Peyer's patch (tissue), 4 donors: ENCODE measurements around the gene VAV2. TPM values are rescaled to one million over a fixed set of nuclear protein-coding genes. Genes with fewer than 3 reads are reported as not detected.

ENCODE experiments used
- DNase-seq, 3 donors: peaks; one replicate each; pipeline ENCODE4 v3.0.0-alpha.2; 2017 to 2019
- H3K27ac ChIP-seq, 4 donors: fragments of 200-600 bp; sonication (generic); one replicate each; pipeline ENCODE4 v1.5.1; 2016 to 2019
- H3K27me3 ChIP-seq, 2 donors: fragments of 200-600 bp; sonication (generic); one replicate each; pipeline ENCODE4 v1.5.1; 2019
- H3K36me3 ChIP-seq, 3 donors: fragments of 200-600 bp; sonication (generic); one replicate each; pipeline ENCODE4 v1.5.1; 2016 to 2019
- H3K4me1 ChIP-seq, 4 donors: fragments of 200-600 bp; sonication (generic); one replicate each; pipeline ENCODE4 v1.5.1; 2016 to 2019
- H3K4me3 ChIP-seq, 4 donors: fragments of 200-600 bp; sonication (generic); 1 replicate in 3 of 4; 2 replicates in 1 of 4; pipeline ENCODE4 v1.5.1; 2016 to 2019; ENCODE audit warnings: mild to moderate bottlenecking in 1 of 4
- H3K9me3 ChIP-seq, 4 donors: fragments of 200-600 bp; sonication (generic); one replicate each; pipeline ENCODE4 v1.5.1; 2016 to 2019; ENCODE audit warnings: mild to moderate bottlenecking in 1 of 4
- CTCF ChIP-seq, 6 experiments: fragments of 450-650 bp in 4 of 6; fragments of 200-600 bp in 2 of 6; sonication (generic) in 1 of 6; IDR thresholded peaks; one replicate each; pipeline ENCODE4 v1.5.1; 2017 to 2019; ENCODE audit warnings: antibody characterized with exemption in 6 of 6, mild to moderate bottlenecking in 3 of 6, moderate library complexity in 1 of 6
- POLR2A ChIP-seq, 2 donors: fragments of 450-650 bp; IDR thresholded peaks; one replicate each; pipeline ENCODE4 v1.5.1; 2017; ENCODE audit warnings: antibody characterized with exemption in 2 of 2, mild to moderate bottlenecking in 2 of 2, moderate library complexity in 2 of 2
- total RNA-seq, 4 donors: library from RNA; depleted of rRNA; stranded (reverse); fragments of >200 nt; gene quantifications; one replicate each; pipeline ENCODE4 v1.1.0, GENCODE V29; 2016

Gene VAV2
- total RNA-seq, 4 donors from 2014 or later, result 47.9 to 61.8 (median 58.9) TPM

- TF ChIP-seq CTCF (IDR thresholded peaks at IDR 0.05), result no peak
- no peak for TF ChIP-seq POLR2A (IDR thresholded peaks at IDR 0.05)
- Histone ChIP-seq H3K27ac (no peak overlapping the region), H3K36me3 (no peaks in the 10 kb centered on the region), H3K9me3 (no peaks in the 10 kb centered on the region), H3K4me3 (no peak overlapping the region), H3K4me1 (no peaks in the 10 kb centered on the region), H3K27me3 (no peaks in the 10 kb centered on the region)
- no peak for DNase-seq
These were observed 118.6 kb downstream of the VAV2 start for GRCh38 chr9:133873461-133873891.

DNA sequence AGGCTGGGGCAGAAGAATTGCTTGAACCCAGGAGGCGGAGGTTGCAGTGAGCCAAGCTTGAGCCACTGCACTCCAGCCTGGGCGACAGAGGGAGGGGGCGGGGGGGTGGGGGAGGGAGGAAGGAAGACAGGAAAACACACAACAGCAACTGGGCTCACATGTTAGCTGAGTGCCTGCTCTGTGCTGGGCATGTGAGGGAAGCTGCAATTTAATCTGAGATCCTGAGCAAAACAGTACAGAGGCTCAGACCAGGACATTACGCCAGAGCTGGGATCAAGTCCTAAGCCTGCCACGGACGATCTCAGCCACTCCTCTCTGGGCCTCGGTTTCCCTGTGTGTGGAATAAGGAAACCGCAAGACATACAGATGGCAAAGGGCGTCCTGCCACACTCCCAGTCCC is 119.1 kb downstream of the VAV2 start:
- H3K4me1 ChIP-seq, result no peaks in the 10 kb centered on the region
- H3K36me3 ChIP-seq, result no peaks in the 10 kb centered on the region
- H3K27me3 ChIP-seq, result no peaks in the 10 kb centered on the region
- no peak for DNase-seq
- H3K27ac ChIP-seq, result no peak overlapping the region
- no peaks in the 10 kb centered on the region for H3K9me3 ChIP-seq
- TF ChIP-seq POLR2A (IDR thresholded peaks at IDR 0.05) (no peak), CTCF (IDR thresholded peaks at IDR 0.05) (no peak)
- H3K4me3 ChIP-seq, result no peak overlapping the region

DNA sequence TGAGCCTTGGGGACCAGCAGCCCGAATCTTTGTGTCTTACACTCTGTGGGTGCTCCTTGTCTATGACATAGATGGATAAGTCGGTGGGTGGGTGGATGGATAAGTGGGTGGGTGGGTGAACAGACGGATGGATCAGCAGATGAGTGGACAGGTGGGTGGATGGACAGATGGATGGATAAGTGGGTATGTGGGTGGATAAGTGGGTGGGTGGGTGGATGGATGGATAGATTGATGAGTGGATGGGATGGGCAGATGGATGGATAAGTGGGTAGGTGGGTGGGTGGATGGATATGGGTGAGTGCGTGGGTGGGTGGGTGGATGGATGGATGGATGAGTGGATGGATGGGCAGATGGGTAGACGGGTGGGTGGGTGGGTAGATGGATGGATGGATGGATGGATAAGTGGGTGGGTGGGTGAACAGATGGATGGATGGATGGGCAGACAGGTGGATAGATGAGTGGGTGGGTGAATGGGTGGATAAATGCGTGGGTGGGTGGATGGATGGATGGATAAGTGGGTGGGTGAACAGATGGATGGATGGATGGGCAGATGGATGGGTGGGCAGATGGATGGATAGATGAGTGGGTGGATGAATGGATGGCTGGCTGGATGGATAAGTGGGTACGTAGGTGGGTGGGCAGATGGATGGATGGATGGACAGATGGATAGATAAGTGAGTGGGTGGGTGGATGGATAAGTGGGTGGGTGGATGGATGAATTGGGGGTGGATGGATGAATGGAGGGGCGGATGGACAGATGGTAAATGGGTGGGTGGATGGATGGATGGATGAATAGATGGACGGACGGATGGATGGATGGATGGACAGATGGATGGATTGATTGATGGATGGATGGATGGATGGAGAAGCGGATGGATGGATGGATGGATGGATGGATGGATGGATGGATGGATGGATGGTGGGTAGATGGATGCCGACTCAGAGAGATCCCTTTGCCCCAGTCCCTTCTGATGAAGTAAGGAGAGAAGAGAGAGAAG is 121.2 kb downstream of the VAV2 start:
- no peak for DNase-seq
- Histone ChIP-seq H3K27ac (no peak overlapping the region), H3K36me3 (no peaks in the 10 kb centered on the region), H3K9me3 (no peaks in the 10 kb centered on the region), H3K27me3 (no peaks in the 10 kb centered on the region), H3K4me3 (no peak overlapping the region), H3K4me1 (no peaks in the 10 kb centered on the region)
- TF ChIP-seq POLR2A (IDR thresholded peaks at IDR 0.05), result no peak
- TF ChIP-seq CTCF (IDR thresholded peaks at IDR 0.05), result no peak

GRCh38 chr9:133869674-133870405 is 122.3 kb downstream of the VAV2 start:
- Histone ChIP-seq H3K27ac (no peak overlapping the region), H3K9me3 (no peaks in the 10 kb centered on the region), H3K4me1 (no peaks in the 10 kb centered on the region), H3K4me3 (no peak overlapping the region), H3K27me3 (no peaks in the 10 kb centered on the region), H3K36me3 (no peaks in the 10 kb centered on the region)
- no peak for DNase-seq
- TF ChIP-seq CTCF (IDR thresholded peaks at IDR 0.05) (no peak), POLR2A (IDR thresholded peaks at IDR 0.05) (no peak)

GRCh38 chr9:133868203-133868602 is 123.9 kb downstream of the VAV2 start:
- H3K27me3 ChIP-seq, result no peaks in the 10 kb centered on the region
- no peak overlapping the region for H3K4me3 ChIP-seq
- no peaks in the 10 kb centered on the region for H3K9me3 ChIP-seq
- no peak overlapping the region for H3K27ac ChIP-seq
- TF ChIP-seq POLR2A (IDR thresholded peaks at IDR 0.05) (no peak), CTCF (IDR thresholded peaks at IDR 0.05) (no peak)
- peaks cover 0 to 3% (median 0%) of the 10 kb centered on the region in 4 donors for H3K4me1 ChIP-seq
- no peak for DNase-seq
- H3K36me3 ChIP-seq, result no peaks in the 10 kb centered on the region
